ENCODE measurements around the gene RBM12.

GRCh38 chr20:35630636-35631035 lies 34.1 kb downstream of the RBM12 start:
- no peak for TF ChIP-seq EP300 (IDR thresholded peaks at IDR 0.05; ENCODE audit: borderline replicate concordance)
- TF ChIP-seq ZBTB7A (IDR thresholded peaks at IDR 0.05; ENCODE audit: low read depth): no peak
- no peak for TF ChIP-seq FOXM1 (IDR thresholded peaks at IDR 0.05; ENCODE audit: borderline replicate concordance, low read depth)
- TF ChIP-seq CREB1 (IDR thresholded peaks at IDR 0.05; ENCODE audit: low read depth): no peak
- TF ChIP-seq YY1 (IDR thresholded peaks at IDR 0.05; ENCODE audit: low read depth): no peak
- TF ChIP-seq NFIC (IDR thresholded peaks at IDR 0.05): no peak
- no peak for TF ChIP-seq TCF12 (IDR thresholded peaks at IDR 0.05; ENCODE audit: low read depth)
- no peak for TF ChIP-seq CEBPB (IDR thresholded peaks at IDR 0.05)
- TF ChIP-seq TAF1 (IDR thresholded peaks at IDR 0.05; ENCODE audit: low read depth): no peak
- no peak for TF ChIP-seq EGR1 (IDR thresholded peaks at IDR 0.05)
- no peak for TF ChIP-seq MAX (IDR thresholded peaks at IDR 0.05)
- TF ChIP-seq RAD21 (IDR thresholded peaks at IDR 0.05; ENCODE audit: low read depth): no peak
- TF ChIP-seq TEAD4 (IDR thresholded peaks at IDR 0.05): no peak
- no peak for TF ChIP-seq REST (IDR thresholded peaks at IDR 0.05; ENCODE audit: low read depth)

All from Ishikawa (cell line).